HFFc6 (cell line): ENCODE results near the gene HTT-AS. TPM values are rescaled to one million over a fixed set of nuclear protein-coding genes. Genes with fewer than 3 reads are reported as not detected.

ENCODE experiments used
- DNase-seq: peaks from one replicate; pipeline ENCODE4 v3.0.0-alpha.2; 2018
- H3K27ac Mint-ChIP-seq: 2 replicates; pipeline ENCODE4 v1.8.0; 2020; ENCODE audit warnings: mild to moderate bottlenecking, mixed read lengths
- H3K27me3 Mint-ChIP-seq: 2 replicates; pipeline ENCODE4 v1.8.0; 2021; ENCODE audit warnings: mild to moderate bottlenecking, moderate library complexity, mixed read lengths; ENCODE audit not compliant: insufficient read depth
- H3K36me3 Mint-ChIP-seq: 2 replicates; pipeline ENCODE4 v1.8.0; 2021; ENCODE audit warnings: low read depth, mixed read lengths
- H3K4me1 Mint-ChIP-seq: 2 replicates; pipeline ENCODE4 v1.8.0; 2020; ENCODE audit warnings: low read depth, mixed read lengths
- H3K4me3 Mint-ChIP-seq: 2 replicates; pipeline ENCODE4 v1.8.0; 2020; ENCODE audit warnings: mild to moderate bottlenecking, moderate library complexity, mixed read lengths
- H3K9me3 Mint-ChIP-seq: 2 replicates; pipeline ENCODE4 v1.8.0; 2020; ENCODE audit warnings: mild to moderate bottlenecking, mixed read lengths
- CTCF ChIP-seq: fragments of 200-600 bp; sonication (generic); IDR thresholded peaks from 2 replicates; pipeline ENCODE4 v1.5.0; 2021; ENCODE audit warnings: antibody characterized with exemption, mild to moderate bottlenecking
- total RNA-seq, 6 experiments: library from RNA; stranded (reverse); fragmentation: NEBNext Ultra II Directional; extraction: Animal tissue kit (Norgen Biotek cat#: 25700); gene quantifications; 2 replicates in 1 of 6; 3 replicates in 5 of 6; pipeline ENCODE4 v1.2.3, GENCODE V29; 2021

The HTT-AS gene
- total RNA-seq, 6 experiments from 2014 or later: not detected

GRCh38 chr4:3036131-3036952, 38.0 kb downstream of the HTT-AS start:
- Mint-ChIP-seq H3K27me3 (peaks cover 25% of the 10 kb centered on the region), H3K4me1 (peaks cover 18% of the 10 kb centered on the region), H3K36me3 (no peaks in the 10 kb centered on the region), H3K27ac (no peak overlapping the region), H3K4me3 (no peak overlapping the region), H3K9me3 (no peaks in the 10 kb centered on the region)
- TF ChIP-seq CTCF: no peak
- DNase-seq: no peak

GRCh38 chr4:3035674-3036073, 38.7 kb downstream of the HTT-AS start:
- no peaks in the 10 kb centered on the region for H3K9me3 Mint-ChIP-seq
- no peak for DNase-seq
- no peaks in the 10 kb centered on the region for H3K36me3 Mint-ChIP-seq
- H3K4me1 Mint-ChIP-seq: peaks cover 17% of the 10 kb centered on the region
- peaks cover 25% of the 10 kb centered on the region for H3K27me3 Mint-ChIP-seq
- H3K27ac Mint-ChIP-seq: no peak overlapping the region
- no peak for TF ChIP-seq CTCF
- H3K4me3 Mint-ChIP-seq: no peak overlapping the region

- peaks cover 26% of the 10 kb centered on the region for H3K27me3 Mint-ChIP-seq
- H3K9me3 Mint-ChIP-seq: no peaks in the 10 kb centered on the region
- H3K4me1 Mint-ChIP-seq: peaks cover 17% of the 10 kb centered on the region
- H3K4me3 Mint-ChIP-seq: no peak overlapping the region
- DNase-seq: no peak
- no peaks in the 10 kb centered on the region for H3K36me3 Mint-ChIP-seq
- no peak for TF ChIP-seq CTCF
- H3K27ac Mint-ChIP-seq: no peak overlapping the region
These were observed 39.1 kb downstream of the HTT-AS start for GRCh38 chr4:3035249-3035648.

GRCh38 chr4:3034231-3034630, 40.1 kb downstream of the HTT-AS start:
- H3K4me1 Mint-ChIP-seq: peaks cover 17% of the 10 kb centered on the region
- H3K9me3 Mint-ChIP-seq: no peaks in the 10 kb centered on the region
- H3K27me3 Mint-ChIP-seq: peaks cover 30% of the 10 kb centered on the region
- H3K27ac Mint-ChIP-seq: no peak overlapping the region
- DNase-seq: no peak
- no peak overlapping the region for H3K4me3 Mint-ChIP-seq
- no peak for TF ChIP-seq CTCF
- H3K36me3 Mint-ChIP-seq: no peaks in the 10 kb centered on the region

- no peaks in the 10 kb centered on the region for H3K4me1 Mint-ChIP-seq
- H3K36me3 Mint-ChIP-seq: no peaks in the 10 kb centered on the region
- DNase-seq: no peak
- no peak for TF ChIP-seq CTCF
- H3K27ac Mint-ChIP-seq: no peak overlapping the region
- H3K27me3 Mint-ChIP-seq: peaks cover 28% of the 10 kb centered on the region
- no peak overlapping the region for H3K4me3 Mint-ChIP-seq
- no peaks in the 10 kb centered on the region for H3K9me3 Mint-ChIP-seq
These were observed 42.8 kb downstream of the HTT-AS start for GRCh38 chr4:3031357-3032082.
